Epithelial cell of umbilical artery (primary cell): Measurements from ENCODE around the gene OR2AG1. TPM values are rescaled to one million over a fixed set of nuclear protein-coding genes. Genes with fewer than 3 reads are reported as not detected.

Experiments used
- total RNA-seq: library from RNA; depleted of rRNA; stranded (reverse); fragments of >200 nt; gene quantifications from 2 replicates; pipeline ENCODE4 v1.2.3, GENCODE V29; 2014

The OR2AG1 gene
- total RNA-seq, result not detected in 2 replicates

GRCh38 chr11:6782720-6783119 is at the start of gene OR2AG1:
Gene OR2AG1 (plus strand): TSS chr11:6783020. CDS start chr11:6785038, 2,018 bp downstream.

GRCh38 chr11:6771926-6772893 is 10.6 kb upstream of the OR2AG1 start, which contains the start of gene OR2AG2:
Gene OR2AG2 (minus strand): TSS chr11:6771976. CDS start chr11:6768957, 3,019 bp downstream.

GRCh38 chr11:6799402-6799801 is 16.6 kb downstream of the OR2AG1 start, which contains the start of gene OR6A2:
Gene OR6A2 (minus strand): TSS chr11:6799689. CDS start chr11:6795708, 3,981 bp downstream.

Other genes starting within 250 kb of the OR2AG1 start
- 10.7 and 15.8 TPM in 2 replicates for gene RRP8, start 179.4 kb upstream of the OR2AG1 start, total RNA-seq
- gene ILK, start 179.2 kb upstream of the OR2AG1 start, total RNA-seq, result 122 and 162 TPM in 2 replicates
- gene TAF10, start 170.8 kb upstream of the OR2AG1 start, total RNA-seq, result 20.1 and 33.5 TPM in 2 replicates
- gene TPP1, start 163.6 kb upstream of the OR2AG1 start, total RNA-seq, result 48.1 and 60.3 TPM in 2 replicates
- gene DCHS1, start 127.2 kb upstream of the OR2AG1 start, total RNA-seq, result 29.0 and 30.2 TPM in 2 replicates
- gene MRPL17, start 99.7 kb upstream of the OR2AG1 start, total RNA-seq, result 87.7 and 916 TPM in 2 replicates
- gene OR2AG2, start 11.0 kb upstream of the OR2AG1 start, total RNA-seq, result under 0.01 and 0.15 TPM in 2 replicates
- under 0.01 and 0.46 TPM in 2 replicates for gene OR6A2, start 16.7 kb downstream of the OR2AG1 start, total RNA-seq
- gene OR10A5, start 62.7 kb downstream of the OR2AG1 start, total RNA-seq, result not detected in 2 replicates
- gene OR10A2, start 80.0 kb downstream of the OR2AG1 start, total RNA-seq, result not detected in 2 replicates
- gene OR10A4, start 93.6 kb downstream of the OR2AG1 start, total RNA-seq, result not detected in 2 replicates
- 0.15 and 0.32 TPM in 2 replicates for gene OR2D2, start 109.5 kb downstream of the OR2AG1 start, total RNA-seq
- gene OR2D3, start 138.0 kb downstream of the OR2AG1 start, total RNA-seq, result not detected in 2 replicates
- 2.9 and 7.1 TPM in 2 replicates for gene ZNF215, start 143.4 kb downstream of the OR2AG1 start, total RNA-seq
- gene ZNF214, start 237.3 kb downstream of the OR2AG1 start, total RNA-seq, result 1.9 and 3.5 TPM in 2 replicates
- gene NLRP14, start 237.5 kb downstream of the OR2AG1 start, total RNA-seq, result under 0.01 and 0.15 TPM in 2 replicates